ENCODE measurements around the gene SLC35F1.

- TF ChIP-seq, protein P1, sequence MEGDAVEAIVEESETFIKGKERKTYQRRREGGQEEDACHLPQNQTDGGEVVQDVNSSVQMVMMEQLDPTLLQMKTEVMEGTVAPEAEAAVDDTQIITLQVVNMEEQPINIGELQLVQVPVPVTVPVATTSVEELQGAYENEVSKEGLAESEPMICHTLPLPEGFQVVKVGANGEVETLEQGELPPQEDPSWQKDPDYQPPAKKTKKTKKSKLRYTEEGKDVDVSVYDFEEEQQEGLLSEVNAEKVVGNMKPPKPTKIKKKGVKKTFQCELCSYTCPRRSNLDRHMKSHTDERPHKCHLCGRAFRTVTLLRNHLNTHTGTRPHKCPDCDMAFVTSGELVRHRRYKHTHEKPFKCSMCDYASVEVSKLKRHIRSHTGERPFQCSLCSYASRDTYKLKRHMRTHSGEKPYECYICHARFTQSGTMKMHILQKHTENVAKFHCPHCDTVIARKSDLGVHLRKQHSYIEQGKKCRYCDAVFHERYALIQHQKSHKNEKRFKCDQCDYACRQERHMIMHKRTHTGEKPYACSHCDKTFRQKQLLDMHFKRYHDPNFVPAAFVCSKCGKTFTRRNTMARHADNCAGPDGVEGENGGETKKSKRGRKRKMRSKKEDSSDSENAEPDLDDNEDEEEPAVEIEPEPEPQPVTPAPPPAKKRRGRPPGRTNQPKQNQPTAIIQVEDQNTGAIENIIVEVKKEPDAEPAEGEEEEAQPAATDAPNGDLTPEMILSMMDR (IDR thresholded peaks at IDR 0.05; ENCODE audit: borderline replicate concordance, extremely low read depth, low read length, poor library complexity, severe bottlenecking) = no peak
- TF ChIP-seq EZH2 (IDR thresholded peaks at IDR 0.05; ENCODE audit: borderline replicate concordance, low read depth, low read length, severe bottlenecking) = no peak
Observed at GRCh38 chr6:118128755-118129154, 221.7 kb downstream of the SLC35F1 start.
